Activated CD4-positive, alpha-beta T cell treated with anti-CD3 and anti-CD28 coated beads, Interleukin-2, amount 50 U/mL, for 24 hours (primary cell): ENCODE measurements around the gene B3GNT9.
A peak's percentile ranks its signal among the peaks of the same experiment; 100 is the strongest.

Source experiments
- DNase-seq, 2 donors: peaks; one replicate each; pipeline ENCODE4 v3.0.0-alpha.2; 2020; ENCODE audit warnings: low read depth in 1 of 2, low spot score in 1 of 2

B3GNT9 gene

GRCh38 chr16:67169011-67169451 is 18.2 kb upstream of the B3GNT9 start:
- DNase-seq, result no peak

DNA sequence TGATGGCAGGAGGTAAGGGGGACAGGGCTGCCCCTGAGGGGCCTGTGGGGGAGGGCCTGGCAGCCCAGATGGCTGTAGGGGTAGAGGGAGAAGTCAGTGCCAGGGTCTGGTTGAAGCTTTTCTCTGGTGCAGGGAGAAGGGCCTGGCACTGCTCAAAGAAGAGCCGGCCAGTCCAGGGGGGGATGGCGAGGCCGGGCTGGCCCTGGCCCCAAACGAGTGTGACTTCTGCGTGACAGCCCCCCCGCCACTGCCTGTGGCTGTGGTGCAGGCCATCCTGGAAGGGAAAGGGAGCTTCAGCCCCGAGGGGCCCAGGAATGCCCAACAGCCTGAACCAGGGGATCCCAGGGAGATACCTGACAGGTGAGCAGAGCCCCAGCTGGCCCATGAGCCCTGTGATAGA is 16.8 kb upstream of the B3GNT9 start:
- DNase-seq, result no peak

GRCh38 chr16:67166598-67167168 is 15.9 kb upstream of the B3GNT9 start:
- no peak for DNase-seq

GRCh38 chr16:67166110-67166547 is 15.3 kb upstream of the B3GNT9 start:
- no peak for DNase-seq

DNA sequence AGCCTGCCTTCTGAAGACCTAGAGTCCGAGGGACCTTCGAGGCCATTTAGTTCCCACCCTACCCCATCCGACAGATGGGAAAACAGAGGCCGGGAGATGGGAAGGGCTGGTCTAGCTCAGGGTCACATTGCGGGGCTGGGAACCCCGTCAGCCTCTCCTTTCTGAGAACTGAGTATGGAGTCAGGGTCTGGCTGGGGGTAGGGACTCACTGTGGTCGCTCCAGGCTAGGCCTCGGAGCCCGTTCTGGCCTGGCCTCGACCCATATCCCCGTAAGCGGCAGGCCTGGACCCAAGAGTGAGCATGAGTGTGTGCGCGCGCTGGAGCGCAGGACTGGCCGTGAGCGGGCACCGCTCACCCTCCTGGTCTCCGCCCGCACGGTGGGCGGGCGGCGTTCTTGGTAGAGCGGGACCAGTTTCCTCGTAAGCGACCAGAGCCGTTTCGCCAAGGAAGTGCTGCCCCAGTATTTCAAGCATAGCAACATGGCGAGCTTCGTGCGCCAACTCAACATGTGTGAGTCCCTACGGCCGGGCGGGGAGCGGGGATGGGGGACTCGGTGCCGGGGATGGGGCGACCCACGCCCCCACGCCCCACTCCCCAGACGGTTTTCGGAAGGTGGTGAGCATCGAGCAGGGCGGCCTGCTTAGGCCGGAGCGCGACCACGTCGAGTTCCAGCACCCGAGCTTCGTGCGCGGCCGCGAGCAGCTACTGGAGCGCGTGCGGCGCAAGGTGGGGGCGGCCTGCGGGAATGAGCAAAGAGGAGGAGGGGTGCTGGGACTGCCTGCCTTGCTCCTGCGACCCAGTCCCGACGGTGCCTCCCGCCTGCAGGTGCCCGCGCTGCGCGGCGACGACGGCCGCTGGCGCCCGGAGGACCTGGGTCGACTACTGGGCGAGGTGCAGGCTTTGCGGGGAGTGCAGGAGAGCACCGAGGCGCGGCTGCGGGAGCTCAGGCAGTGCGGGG is 14.6 kb upstream of the B3GNT9 start:
- no peak for DNase-seq

DNA sequence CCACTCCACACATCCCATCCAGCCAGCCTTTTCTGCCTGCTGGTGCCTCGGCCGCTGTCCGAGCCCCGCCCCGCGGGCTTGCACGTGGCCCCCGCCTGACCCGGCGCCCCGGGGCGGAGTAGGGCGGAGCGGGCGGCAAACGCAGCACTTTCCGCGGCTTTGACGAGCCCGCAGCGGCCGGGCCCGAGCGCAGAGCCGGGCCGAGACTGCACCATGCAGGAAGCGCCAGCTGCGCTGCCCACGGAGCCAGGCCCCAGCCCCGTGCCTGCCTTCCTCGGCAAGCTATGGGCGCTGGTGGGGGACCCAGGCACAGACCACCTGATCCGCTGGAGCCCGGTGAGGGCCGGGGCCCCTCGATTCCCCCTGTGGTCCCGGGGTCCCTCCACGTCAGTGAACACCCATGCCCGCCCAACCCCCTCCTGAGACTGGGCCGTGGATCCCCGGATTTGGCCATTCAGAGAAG is 13.8 kb upstream of the B3GNT9 start, which contains the start of gene HSF4:
Gene HSF4, plus strand, starts transcription at position 147 of the 463 bp plus-strand sequence. Its CDS starts 67 bp downstream, at position 214.
- no peak for DNase-seq

- no peak for DNase-seq
Observed at GRCh38 chr16:67163999-67164558, 13.3 kb upstream of the B3GNT9 start.

DNA sequence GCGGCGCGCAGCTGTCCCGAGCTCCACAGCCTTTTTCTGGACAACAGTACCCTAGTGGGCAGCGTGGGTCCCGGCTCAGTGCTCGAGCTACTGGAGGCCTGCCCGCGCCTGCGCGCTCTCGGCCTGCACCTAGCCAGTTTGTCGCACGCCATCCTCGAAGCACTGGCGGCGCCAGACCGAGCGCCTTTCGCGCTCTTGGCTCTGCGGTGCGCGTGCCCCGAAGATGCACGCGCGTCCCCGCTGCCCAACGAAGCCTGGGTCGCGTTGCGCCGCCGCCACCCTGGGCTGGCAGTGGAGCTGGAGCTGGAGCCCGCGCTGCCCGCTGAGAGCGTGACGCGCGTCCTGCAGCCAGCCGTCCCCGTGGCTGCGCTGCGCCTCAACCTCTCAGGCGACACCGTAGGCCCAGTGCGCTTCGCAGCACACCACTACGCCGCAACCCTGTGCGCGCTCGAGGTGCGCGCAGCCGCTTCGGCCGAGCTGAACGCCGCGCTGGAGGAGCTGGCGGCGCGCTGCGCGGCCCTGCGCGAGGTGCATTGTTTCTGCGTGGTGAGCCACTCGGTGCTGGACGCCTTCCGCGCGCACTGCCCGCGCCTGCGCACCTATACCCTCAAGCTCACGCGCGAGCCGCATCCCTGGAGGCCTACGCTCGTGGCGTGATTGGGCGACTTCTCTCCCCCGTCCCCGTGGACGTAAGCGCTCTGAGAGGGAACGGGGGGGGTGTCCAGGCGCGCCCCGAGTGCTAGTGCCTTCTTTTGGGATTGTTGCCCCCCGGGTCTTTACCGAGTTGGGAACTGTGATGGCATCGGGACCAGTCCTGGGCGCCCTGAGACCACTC is 12.6 kb upstream of the B3GNT9 start:
- no peak for DNase-seq

DNA sequence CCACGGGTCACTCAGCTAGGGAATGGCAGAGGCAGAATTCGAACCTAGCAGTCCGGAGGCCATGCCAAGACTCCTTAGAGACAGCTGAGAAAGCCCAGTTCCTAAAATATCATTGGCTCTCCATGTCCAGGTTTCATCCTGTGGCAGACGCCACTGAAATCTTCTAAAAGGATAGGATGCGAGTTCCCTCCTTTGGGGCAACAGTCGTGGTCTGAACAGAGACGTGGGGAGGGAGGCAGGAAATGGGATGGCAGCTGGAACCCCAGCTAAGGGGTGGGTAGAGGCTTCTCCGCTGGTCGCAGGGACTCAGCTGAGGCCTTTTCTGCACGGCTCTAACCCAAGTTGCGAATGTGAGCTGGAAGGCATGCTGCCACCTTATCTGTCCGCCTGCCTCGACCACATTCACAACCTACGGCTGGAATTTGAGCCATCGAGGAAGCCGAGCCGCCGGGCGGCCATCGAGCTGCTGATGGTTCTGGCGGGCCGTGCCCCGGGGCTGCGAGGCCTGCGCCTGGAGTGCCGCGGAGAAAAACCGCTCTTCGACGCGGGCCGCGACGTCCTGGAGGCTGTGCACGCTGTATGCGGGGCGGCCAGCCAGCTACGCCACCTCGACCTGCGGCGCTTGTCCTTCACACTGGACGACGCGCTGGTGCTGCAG is 11.8 kb upstream of the B3GNT9 start:
- no peak for DNase-seq

DNA sequence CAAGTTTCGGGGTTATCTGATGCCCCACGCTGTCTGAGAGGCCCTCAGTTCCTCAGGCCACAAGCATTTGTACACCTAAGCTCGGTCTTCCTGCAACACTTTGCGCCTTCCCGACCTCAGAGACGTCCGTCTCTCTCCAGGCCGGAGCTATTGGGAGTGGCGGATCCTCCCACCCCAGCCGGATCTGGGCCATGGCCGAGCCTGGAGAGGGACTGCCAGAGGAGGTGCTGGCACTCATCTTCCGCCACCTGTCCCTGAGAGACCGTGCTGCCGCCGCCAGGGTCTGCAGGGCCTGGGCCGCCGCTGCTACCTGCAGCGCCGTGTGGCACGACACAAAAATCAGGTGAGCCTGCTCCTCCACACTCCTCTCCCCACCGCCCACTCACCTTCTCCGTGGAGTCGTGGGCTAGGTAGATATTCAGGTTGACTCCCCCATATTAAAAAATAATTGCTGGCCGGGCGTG is 10.8 kb upstream of the B3GNT9 start:
- DNase-seq, result no peak

DNA sequence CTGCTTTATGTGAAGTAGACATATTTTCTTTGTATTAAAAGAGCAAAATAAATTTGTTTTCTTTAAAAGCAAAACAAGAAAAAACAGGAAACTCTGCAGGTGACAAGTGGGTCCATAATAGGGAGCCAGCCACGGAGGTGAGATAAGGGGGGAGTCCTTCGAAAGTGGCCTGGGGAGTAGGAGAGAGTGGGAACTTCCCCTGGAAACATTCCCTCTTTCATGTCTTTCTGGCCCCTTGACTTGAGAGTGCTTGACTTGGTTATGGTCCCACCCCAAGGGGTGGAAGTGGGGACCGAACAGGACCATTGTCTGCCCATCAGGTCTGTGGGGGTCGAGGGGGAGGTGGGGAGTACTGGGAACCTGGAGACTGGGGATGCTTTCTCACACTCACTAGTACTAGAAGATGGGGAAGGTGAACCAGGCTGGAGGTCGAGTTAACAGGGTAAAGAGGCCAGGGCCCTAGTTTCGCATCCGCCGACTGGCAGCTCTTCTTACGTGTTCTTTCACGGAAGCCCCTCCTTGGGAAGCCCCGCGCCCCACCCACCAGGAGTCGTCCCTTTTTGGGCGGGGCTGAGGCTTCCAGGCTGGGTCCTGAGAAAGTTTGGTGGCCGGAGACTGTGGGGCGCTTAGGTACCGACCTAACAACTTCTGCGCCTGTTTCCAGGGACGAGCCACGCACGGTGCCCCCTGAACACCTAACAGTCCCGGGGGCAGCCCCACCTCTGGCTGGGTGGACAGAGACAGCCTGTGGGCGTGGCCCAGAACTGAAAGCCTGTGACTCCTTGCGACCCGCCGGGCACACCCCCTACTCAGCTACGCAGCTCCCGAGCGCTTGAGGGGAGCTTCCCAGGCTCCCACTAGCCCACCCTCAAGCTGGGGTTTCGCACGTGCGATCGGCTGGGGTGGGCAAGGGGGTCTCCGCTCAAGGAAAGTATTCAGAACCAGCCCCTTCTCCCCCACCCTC is 8.1 kb upstream of the B3GNT9 start:
- DNase-seq, result peak; percentile 53 to 64

DNA sequence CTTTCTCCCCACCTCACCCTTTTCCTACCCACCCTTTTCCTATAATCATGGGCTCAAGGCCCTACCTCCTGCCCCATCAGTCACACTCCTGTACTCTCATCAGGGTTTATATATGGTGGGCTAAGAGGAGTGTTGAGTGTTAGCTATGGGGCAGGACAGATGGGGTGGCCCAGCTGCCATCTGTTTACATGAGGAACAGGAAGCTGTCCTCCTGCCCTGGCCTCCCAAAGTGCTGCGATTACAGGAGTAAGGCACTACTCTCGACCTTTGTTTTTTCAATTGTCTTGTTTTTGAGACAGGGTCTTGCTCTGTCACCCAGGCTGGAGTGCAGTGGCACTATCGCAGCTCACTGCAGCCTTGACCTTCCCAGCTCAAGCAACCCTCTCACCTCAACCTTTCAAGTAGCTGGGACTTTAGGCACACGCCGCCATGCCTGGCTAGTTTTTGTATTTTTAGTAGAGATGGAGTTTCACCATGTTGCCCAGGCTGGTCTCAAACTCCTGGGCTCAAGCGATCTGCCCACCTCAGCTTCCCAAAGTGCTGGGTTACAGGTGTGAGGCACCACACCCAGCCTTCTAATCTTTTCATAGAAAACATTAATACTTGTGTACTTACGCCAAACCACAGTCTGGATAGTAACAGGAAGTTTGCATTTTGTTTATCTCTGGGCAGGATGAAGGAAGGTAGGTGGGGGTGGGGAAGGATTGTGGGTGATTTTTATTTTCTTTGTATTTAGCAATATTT is 7.3 kb upstream of the B3GNT9 start:
- no peak for DNase-seq

DNA sequence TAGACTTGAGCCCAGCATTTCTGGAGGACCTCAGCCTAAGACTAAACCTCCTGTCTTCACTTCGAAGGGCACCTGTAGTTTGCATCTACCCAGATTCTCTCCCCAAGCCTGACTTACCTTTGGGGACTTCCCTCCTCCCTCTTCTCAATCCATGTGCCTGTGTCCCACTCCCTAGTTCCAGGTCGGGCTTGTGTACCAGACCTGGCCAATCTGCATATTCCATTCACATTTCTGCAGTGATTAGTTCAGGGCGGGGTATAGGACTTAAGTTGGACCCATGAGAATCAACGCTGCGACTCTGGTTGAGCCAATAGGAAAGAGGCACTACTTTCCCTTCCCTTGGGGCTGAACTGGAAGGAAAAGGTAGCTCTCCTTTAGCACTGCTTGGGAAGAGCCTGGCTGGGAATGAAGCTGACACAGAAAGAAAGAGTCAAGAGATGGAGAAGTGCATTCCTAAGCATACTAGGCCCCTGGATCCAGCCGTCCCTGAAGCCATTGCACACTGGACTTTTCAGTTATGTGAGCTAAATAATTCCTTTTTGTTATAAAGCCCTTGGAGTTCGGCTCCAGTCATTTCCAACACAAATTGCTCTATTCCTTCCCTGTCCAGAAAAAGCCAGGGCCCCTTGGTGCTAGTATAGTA is 6.4 kb upstream of the B3GNT9 start:
- DNase-seq, result no peak

- DNase-seq, result no peak
Observed at GRCh38 chr16:67156143-67156844, 5.5 kb upstream of the B3GNT9 start.

DNA sequence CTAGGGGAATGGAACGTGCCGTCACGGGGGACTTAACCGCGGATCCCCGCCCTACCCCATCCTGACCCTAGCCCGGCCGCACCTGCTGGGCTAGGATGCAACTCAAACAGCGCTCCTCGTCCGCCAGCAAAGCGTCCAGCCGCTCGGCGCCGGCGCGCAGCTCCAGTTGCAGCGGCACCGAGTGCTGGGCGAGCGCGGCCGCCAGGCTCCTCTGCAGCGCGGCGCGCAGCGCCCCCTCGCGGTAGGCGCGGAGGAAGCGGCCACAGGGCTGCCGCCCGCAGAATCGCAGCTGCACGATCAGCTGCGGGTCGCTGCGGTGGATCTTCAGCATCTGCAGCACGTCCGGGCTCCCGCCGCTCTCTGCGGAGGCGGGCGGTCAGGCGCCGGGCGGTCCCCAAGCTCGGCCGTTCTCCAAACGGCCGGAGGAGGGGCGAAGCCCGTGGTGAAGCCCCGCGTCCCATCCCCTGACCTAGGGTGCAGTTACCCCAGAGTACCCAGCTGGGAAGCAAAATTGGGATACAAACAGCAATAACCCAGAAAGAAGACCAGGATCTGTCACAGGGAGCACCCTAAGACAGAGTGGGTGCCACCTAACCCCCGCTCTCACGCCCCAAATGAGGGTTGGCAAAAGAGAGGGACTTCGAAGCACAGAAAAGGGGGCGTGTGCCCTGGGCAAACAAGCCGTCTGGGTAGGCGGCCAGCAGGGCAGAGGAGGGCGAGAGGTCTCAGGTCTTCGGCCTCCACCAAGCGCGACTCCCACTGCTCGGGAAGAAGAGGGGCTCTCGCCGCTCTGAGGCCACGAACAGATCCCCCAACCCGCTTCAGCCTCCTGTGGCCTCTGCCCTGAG is 4.7 kb upstream of the B3GNT9 start:
- peak; percentile 54 to 67 for DNase-seq

DNA sequence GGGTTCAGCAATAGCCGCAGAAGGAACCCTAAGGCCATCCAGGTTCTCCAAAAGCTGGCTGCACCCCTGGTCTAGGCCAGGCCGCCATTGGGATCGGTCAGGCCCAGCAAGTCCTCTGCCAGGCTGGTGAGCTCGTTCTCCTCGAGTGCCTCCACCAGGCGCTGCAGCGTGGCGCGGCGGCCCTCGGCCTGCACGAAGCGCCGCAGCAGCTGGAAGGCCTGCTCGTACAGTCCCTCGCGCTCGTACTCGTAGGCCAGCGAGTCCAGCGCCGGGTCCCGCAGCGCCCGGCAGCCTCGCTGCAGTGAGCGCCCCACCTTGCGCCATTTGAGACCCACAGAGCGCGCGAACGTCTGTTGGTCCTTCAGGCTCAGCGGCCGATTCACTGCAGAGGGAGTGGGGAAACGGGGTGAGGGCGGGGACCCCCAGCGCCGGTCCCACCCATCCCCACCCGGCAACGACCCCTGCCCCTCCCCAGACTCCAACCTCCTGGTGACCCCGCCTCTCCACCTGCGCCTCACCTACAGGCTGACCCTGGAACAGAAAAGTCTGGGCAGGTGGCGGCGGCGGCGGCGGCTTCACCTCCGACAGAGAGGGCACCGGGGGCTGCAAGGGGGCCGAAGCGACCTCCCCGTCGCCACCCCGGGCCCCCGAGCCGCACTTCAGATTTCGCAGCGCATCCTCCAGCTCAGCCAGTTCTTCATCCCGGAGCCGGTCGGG is 3.9 kb upstream of the B3GNT9 start:
- DNase-seq, result no peak
